ENCODE data around the gene MTX2.

The MTX2 gene

GRCh38 chr2:176385219-176385759 is 116.0 kb downstream of the MTX2 start:
- no peak for TF ChIP-seq CTCF (IDR thresholded peaks at IDR 0.05; ENCODE audit: low read depth, low read length, missing control alignments)
- H3K4me3 ChIP-seq (ENCODE audit: low read depth, low read length) = no peak overlapping the region
- no peak for DNase-seq (ENCODE audit: low read depth)

GRCh38 chr2:176385838-176386237 is 116.6 kb downstream of the MTX2 start:
- TF ChIP-seq CTCF (IDR thresholded peaks at IDR 0.05; ENCODE audit: low read depth, low read length, missing control alignments) = no peak
- DNase-seq (ENCODE audit: low read depth) = no peak
- H3K4me3 ChIP-seq (ENCODE audit: low read depth, low read length) = no peak overlapping the region
